AG04449 (cell line): ENCODE results near the gene CLPX.

Experiments
- CTCF ChIA-PET: fragments of 350-600 bp; formaldehyde crosslinking; extraction: SDS; loops from one replicate; lab custom pipeline; 2021; ENCODE audit warnings: antibody characterized with exemption; lab: Yijun Ruan, JAX
- POLR2A ChIA-PET: fragments of 400-600, 350-600 bp; formaldehyde crosslinking; extraction: SDS; loops from one replicate; lab custom pipeline; 2020; ENCODE audit warnings: antibody characterized with exemption, inconsistent platforms; lab: Yijun Ruan, JAX
- DNase-seq: peaks from one replicate; pipeline ENCODE4 v3.0.0-alpha.2; 2010; ENCODE audit warnings: low read depth, low spot score
- H3K4me3 ChIP-seq: 2 replicates; pipeline ENCODE4 v1.5.1; 2011; ENCODE audit warnings: low read depth, mild to moderate bottlenecking, control low read depth, low read length
- TF ChIP-seq, protein P1 (sequence below): IDR thresholded peaks from one replicate; pipeline ENCODE4 v1.5.1; 2011; ENCODE audit warnings: mild to moderate bottlenecking, moderate library complexity, low read length, control low read depth, inconsistent platforms; ENCODE audit not compliant: insufficient read depth; ENCODE audit errors: missing control alignments

The CLPX gene

DNA sequence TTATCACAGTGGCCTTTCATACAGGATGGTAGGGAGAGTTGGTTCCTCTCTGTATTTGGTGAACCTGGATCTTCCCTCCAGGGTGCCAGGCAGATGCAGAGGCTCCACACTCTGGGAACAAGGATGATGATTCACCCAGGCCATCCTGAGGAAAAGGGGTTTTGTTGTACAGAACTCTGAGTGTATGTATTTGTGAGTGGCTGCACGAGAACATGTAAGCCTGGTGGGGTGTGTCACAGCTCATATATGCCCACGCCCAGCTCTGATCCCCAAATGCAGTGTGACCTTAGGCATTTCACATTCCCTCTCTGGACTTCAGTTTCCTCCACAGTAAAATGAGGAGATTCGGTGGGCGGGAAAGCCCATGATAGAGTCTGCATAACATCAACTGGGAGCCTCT is 37.7 kb upstream of the CLPX start:
- ChIA-PET POLR2A (no interaction called here), CTCF (no interaction called here)
- no peak overlapping the region for H3K4me3 ChIP-seq
- no peak for DNase-seq
- TF ChIP-seq, protein P1, sequence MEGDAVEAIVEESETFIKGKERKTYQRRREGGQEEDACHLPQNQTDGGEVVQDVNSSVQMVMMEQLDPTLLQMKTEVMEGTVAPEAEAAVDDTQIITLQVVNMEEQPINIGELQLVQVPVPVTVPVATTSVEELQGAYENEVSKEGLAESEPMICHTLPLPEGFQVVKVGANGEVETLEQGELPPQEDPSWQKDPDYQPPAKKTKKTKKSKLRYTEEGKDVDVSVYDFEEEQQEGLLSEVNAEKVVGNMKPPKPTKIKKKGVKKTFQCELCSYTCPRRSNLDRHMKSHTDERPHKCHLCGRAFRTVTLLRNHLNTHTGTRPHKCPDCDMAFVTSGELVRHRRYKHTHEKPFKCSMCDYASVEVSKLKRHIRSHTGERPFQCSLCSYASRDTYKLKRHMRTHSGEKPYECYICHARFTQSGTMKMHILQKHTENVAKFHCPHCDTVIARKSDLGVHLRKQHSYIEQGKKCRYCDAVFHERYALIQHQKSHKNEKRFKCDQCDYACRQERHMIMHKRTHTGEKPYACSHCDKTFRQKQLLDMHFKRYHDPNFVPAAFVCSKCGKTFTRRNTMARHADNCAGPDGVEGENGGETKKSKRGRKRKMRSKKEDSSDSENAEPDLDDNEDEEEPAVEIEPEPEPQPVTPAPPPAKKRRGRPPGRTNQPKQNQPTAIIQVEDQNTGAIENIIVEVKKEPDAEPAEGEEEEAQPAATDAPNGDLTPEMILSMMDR = no peak

DNA sequence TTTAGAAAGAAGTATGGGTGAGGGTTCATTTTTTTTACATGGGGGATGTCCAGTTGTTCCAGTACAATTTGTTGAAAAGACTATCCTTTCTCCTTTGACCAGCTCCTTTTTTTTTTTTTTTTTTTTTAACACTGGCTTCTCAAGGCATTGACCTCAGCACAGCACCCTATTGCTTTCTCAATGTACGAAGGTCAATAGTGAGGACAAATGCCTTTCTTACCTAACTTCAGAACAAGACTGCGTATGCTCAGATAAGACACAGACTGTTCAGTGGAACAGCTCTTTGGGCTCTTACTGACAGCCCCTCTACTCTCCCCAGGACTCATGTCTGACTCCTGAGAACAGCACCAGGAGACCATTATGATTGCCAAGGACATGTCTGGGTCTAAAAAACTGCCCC is 36.6 kb upstream of the CLPX start:
- ChIA-PET POLR2A (no interaction called here), CTCF (interaction anchor here (1.4 kb wide), 1 partner anchor 10 kb away, joined by 6 read pairs; the partner anchor contains the start of gene CILP)
- TF ChIP-seq, protein P1 = no peak
- DNase-seq = no peak
- no peak overlapping the region for H3K4me3 ChIP-seq

DNA sequence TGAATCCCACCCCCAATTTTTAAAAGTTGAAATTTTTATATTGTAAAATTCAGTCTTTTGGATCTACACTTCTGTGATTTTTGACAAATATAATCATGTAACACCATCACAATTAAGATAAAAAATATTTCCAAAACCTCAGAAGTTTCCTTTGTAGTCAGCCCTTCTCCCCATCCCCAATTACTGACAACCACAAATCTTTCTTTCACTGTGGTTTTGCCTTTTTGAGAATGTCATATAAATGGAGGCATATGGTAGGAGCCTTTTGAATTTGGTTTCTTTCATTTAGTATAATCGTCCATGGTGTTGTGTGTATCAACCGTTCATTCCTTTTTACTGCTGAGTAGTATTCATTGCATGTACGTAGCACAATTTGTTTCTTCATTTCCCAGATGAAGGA is 34.0 kb upstream of the CLPX start:
- TF ChIP-seq, protein P1 = no peak
- H3K4me3 ChIP-seq = no peak overlapping the region
- ChIA-PET POLR2A (no interaction called here), CTCF (interaction anchor here (1.9 kb wide), 1 partner anchor 79 kb away, joined by 6 read pairs; no protein-coding TSS in a partner anchor)
- DNase-seq = no peak

DNA sequence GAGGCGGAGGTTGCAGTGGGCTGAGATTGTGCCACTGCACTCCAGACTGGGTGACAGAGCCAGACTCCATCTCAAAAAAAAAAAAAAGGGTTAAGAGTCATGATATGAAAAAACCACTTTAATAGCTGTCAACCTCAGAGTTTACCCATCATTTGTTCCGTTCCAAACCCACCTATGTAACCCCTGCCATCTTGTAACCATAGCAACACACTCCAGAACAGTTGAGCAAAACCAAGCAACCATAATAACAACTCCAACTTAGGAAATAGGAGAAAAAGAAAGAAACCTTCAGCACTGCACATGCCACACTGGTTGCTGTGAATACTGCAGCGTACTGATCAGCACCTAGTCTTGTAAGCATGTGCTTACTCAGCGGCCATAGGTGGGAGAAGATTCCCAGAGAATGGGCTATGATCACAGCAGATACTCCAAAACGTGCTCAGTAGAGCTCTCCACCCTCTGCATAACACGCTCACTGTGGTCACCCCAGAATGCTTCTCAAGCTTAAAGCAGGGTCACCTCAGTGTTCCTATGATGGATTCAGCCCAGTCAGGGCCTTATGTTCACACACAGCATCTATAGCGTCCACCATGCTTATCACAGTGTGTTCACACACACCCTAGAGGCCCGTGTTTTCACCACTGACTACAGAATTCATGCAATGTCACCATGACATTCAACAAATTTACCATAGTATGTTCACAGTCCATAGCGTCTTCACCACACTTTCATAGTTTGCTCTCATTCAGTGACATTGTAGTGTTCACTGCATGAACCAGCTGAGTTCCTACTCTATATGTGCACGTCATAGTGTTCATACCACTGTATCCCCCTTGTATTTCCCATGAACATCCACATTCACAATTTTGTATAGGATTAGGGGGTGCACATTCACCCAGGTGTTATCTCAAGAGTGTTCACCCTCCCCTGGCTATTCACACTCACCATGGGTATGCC is 32.7 kb upstream of the CLPX start:
- TF ChIP-seq, protein P1 = no peak
- DNase-seq = no peak
- ChIA-PET POLR2A (no interaction called here), CTCF (interaction anchor here (1.1 to 1.4 kb wide), 2 partner anchors 29 to 54 kb away, joined by 3 to 6 read pairs; no protein-coding TSS in a partner anchor)
- H3K4me3 ChIP-seq = no peak overlapping the region

DNA sequence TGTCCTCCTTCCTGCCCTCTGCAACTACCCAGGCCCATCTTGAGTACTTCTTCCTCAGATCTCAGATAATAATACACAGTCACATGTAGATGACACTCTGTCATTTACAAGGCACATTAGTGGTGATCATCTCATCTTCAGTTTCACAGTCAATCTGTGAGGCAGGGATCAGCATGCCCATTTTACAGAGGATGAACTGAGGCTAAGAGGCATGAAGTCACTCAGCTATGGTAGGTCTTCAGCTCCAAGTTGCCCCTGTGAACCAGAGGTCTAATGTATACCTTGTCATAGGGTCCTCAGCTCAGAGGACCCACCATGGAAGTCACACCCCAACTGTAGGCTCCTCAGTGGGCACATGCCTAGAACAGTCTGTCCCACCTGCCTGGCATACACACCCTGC is 30.4 kb upstream of the CLPX start:
- TF ChIP-seq, protein P1 = no peak
- no peak for DNase-seq
- ChIA-PET CTCF (interaction anchor here (0.6 to 1.2 kb wide), 3 partner anchors 10 to 71 kb away, joined by 3 to 6 read pairs (median 3); partner anchors contain the start of gene PARP16), POLR2A (interaction anchor here (0.6 kb wide), 1 partner anchor 89 kb away, joined by 4 read pairs; the partner anchor contains the start of gene RNU5B-1)
- no peak overlapping the region for H3K4me3 ChIP-seq

DNA sequence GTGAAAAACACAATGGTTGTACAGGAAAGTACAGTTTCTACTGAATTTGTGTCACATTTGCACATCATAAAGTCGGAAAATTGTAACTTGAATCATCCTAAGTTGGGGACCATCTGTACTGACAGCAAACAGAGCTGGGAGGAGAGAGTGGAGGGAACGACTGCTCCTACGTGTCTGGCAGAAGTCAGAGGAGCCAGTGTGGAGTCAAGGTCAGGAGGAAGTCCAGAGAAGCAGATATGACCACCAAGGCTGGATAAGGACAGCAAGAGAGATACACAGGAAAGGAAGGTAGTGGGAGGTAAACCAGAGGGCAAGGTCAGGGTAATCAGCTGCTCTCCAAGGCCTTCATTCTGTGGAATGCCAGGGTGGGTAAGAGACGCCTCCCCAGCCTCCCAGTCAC is 28.9 kb upstream of the CLPX start:
- TF ChIP-seq, protein P1 = no peak
- CTCF ChIA-PET = no interaction called here
- no peak overlapping the region for H3K4me3 ChIP-seq
- POLR2A ChIA-PET = no interaction called here
- DNase-seq = no peak
